ENCODE results near the gene EFS.

GRCh38 chr14:23385642-23386265, 20.8 kb upstream of the EFS start:
- TF ChIP-seq POLR2A (IDR thresholded peaks at IDR 0.05): no peak
- TF ChIP-seq, protein P1, sequence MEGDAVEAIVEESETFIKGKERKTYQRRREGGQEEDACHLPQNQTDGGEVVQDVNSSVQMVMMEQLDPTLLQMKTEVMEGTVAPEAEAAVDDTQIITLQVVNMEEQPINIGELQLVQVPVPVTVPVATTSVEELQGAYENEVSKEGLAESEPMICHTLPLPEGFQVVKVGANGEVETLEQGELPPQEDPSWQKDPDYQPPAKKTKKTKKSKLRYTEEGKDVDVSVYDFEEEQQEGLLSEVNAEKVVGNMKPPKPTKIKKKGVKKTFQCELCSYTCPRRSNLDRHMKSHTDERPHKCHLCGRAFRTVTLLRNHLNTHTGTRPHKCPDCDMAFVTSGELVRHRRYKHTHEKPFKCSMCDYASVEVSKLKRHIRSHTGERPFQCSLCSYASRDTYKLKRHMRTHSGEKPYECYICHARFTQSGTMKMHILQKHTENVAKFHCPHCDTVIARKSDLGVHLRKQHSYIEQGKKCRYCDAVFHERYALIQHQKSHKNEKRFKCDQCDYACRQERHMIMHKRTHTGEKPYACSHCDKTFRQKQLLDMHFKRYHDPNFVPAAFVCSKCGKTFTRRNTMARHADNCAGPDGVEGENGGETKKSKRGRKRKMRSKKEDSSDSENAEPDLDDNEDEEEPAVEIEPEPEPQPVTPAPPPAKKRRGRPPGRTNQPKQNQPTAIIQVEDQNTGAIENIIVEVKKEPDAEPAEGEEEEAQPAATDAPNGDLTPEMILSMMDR (IDR thresholded peaks at IDR 0.05): no peak

Measured in testis (tissue), 2 donors.